ENCODE measurements around the gene FRG1. TPM values are rescaled to one million over a fixed set of nuclear protein-coding genes. Genes with fewer than 3 reads are reported as not detected.
"Not testable (repeated sequence)": the region's sequence is repeated elsewhere in the genome, so short reads cannot be mapped to it uniquely, and the experiment has no call there.

FRG1 gene
- total and polyA plus RNA-seq, 2 donors: 38.1 to 44.2 TPM

DNA sequence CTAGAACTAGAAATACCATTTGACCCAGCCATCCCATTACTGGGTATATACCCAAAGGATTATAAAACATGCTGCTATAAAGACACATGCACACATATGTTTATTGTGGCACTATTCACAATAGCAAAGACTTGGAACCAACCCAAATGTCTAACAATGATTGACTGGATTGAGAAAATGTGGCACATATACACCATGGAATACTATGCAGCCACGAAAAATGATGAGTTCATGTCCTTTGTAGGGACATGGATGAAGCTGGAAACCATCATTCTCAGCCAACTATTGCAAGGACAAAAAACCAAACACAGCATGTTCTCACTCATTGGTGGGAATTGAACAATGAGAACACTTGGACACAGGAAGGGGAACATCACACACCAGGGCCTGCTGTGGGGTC, 28.6 kb downstream of the FRG1 start:
- not testable (repeated sequence) for H3K4me1 ChIP-seq (ENCODE audit: insufficient read depth); H3K27ac ChIP-seq (ENCODE audit: low read depth); DNase-seq (ENCODE audit: extremely low spot score); H3K4me3 ChIP-seq (ENCODE audit: low read depth, low read length); H3K36me3 ChIP-seq (ENCODE audit: insufficient read depth)
- 33% methylated on average over 1 of the region's 1 CpG for WGBS

DNA sequence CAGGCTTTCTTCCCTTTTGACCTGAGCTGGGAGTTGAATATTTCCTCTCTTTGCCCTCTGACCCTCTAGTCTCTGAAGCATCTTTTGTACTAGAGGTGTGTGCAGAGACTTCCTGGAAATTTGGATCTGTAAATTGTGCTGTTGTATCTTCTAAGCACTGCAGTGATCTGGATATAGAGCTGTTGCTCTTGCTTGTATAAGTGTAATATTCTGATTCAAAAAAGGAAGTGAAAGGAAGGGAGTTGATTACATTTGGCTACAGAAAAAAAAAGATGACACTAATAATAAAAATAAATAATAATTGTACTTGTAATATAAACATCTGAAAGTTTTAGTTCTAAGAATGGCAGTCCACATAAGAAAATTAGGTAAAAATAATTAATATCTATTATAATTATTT, 33.0 kb downstream of the FRG1 start:
- Histone ChIP-seq H3K27ac (ENCODE audit: low read depth) (no peak overlapping the region), H3K36me3 (ENCODE audit: insufficient read depth) (no peaks in the 10 kb centered on the region), H3K4me1 (ENCODE audit: insufficient read depth) (no peaks in the 10 kb centered on the region), H3K4me3 (ENCODE audit: low read depth, low read length) (no peak overlapping the region)
- DNase-seq (ENCODE audit: extremely low spot score): no peak

DNA sequence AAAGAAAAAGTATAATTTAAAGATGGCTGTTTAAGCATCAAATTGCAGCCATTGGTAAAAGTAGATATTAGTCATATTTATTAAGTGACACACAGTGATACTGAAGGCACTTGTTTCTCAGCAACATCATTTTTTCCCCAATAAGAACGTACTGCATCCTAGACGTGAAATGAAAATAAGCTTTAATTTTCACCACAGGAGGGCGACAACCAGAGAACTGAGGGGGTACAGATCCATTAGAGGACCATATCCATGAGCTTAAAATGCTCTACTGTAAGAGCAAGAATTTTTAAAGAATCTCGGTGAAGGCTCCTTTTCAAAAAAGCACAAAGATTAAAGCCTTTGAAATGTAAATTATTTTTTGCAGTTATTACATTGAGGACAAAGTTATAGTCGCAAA, 33.4 kb downstream of the FRG1 start:
- H3K27ac ChIP-seq (ENCODE audit: low read depth): no peak overlapping the region
- H3K4me1 ChIP-seq (ENCODE audit: insufficient read depth): no peaks in the 10 kb centered on the region
- H3K36me3 ChIP-seq (ENCODE audit: insufficient read depth): no peaks in the 10 kb centered on the region
- no peak for DNase-seq (ENCODE audit: extremely low spot score)
- 45% methylated on average over 5 of the region's 5 CpGs for WGBS
- no peak overlapping the region for H3K4me3 ChIP-seq (ENCODE audit: low read depth, low read length)

DNA sequence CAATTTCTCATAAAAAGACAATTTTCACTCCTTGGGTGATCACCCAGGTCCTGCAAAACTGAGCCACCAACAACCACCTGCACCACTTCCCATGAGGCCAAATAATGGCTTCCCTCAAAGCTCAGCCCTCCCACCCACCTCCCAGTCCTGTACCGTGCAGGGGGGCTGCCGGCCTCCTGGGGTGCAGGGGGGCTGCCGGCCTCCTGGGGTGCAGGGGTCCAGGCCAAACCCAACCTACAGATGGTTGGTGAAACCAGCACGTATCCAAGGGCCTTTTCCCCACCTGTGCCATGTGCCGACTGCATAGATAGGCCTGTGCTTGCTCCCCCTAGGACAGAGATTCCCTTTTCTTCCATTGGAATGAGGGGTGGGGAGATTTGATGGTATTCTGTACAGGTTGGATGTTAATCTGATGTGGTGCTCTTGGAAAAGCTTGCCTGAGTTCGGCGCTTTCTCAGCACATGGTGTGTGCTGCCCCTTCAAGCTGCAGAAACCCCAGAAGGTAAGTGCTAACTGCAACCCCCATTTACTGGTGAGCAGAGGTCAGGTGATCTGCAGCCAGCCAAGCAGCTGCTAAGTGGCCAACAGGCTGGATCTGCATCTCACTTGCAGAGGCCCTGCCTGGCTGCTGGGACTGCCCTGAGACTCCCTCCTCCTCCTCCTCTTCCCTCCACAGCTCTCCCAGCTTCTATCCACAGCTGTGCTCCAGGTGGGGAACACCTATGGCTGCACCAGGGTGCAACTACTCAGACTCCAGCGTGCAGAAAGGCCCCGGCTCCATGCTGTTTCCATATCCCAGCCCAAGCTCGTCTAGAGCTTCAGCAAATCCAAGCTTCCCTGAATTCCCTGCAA, 38.8 kb downstream of the FRG1 start:
- Histone ChIP-seq H3K4me1 (ENCODE audit: insufficient read depth) (no peaks in the 10 kb centered on the region), H3K4me3 (ENCODE audit: low read depth, low read length) (no peak overlapping the region), H3K27ac (ENCODE audit: low read depth) (no peak overlapping the region), H3K36me3 (ENCODE audit: insufficient read depth) (no peaks in the 10 kb centered on the region)
- DNase-seq (ENCODE audit: extremely low spot score): no peak
- WGBS: 65% methylated on average over 10 of the region's 10 CpGs

DNA sequence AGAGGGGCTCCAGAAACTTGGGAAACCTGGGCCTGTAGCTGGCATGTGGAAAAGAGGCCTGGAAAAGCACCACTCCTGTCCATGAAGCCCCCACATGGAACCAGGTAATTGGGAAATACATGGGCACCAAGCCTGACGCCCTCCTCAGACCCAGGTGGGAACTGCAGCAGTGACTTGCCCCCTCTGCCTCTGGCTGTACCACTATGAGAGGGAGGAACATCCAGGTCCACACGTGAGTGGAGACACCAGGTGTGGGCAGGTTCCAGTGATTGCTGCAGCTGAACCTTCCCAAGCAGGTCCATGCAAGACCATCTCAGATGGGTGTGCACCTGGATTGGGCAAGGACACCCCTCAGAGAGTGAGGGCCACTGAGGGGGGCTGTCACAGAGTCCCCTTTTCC, 39.6 kb downstream of the FRG1 start:
- H3K27ac ChIP-seq (ENCODE audit: low read depth); H3K4me3 ChIP-seq (ENCODE audit: low read depth, low read length); DNase-seq (ENCODE audit: extremely low spot score); H3K36me3 ChIP-seq (ENCODE audit: insufficient read depth); H3K4me1 ChIP-seq (ENCODE audit: insufficient read depth): not testable (repeated sequence)
- 67% methylated on average over 2 of the region's 2 CpGs for WGBS

DNA sequence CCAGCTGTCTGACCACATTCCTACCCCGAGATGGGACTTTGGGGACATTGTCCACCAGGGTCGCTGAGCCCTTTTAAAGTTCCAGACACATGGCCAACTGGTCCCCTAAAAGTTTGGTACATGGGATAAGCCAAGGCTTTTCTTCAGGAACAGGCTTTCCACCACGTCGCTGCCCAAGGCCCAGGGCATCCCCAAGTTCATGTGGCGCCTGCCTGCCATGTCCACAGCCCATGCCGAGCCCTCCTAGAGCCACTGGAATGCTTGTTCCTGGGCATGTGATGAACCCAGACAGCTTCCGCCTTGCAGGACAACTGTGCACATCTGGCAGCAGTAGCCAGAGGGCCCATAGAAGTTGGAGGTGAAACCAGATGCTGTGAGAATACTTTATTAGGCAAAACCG, 41.3 kb downstream of the FRG1 start:
- no peak for DNase-seq (ENCODE audit: extremely low spot score)
- WGBS: 83% methylated on average over 8 of the region's 8 CpGs
- no peaks in the 10 kb centered on the region for H3K4me1 ChIP-seq (ENCODE audit: insufficient read depth)
- H3K4me3 ChIP-seq (ENCODE audit: low read depth, low read length): no peak overlapping the region
- no peaks in the 10 kb centered on the region for H3K36me3 ChIP-seq (ENCODE audit: insufficient read depth)
- H3K27ac ChIP-seq (ENCODE audit: low read depth): no peak overlapping the region

DNA sequence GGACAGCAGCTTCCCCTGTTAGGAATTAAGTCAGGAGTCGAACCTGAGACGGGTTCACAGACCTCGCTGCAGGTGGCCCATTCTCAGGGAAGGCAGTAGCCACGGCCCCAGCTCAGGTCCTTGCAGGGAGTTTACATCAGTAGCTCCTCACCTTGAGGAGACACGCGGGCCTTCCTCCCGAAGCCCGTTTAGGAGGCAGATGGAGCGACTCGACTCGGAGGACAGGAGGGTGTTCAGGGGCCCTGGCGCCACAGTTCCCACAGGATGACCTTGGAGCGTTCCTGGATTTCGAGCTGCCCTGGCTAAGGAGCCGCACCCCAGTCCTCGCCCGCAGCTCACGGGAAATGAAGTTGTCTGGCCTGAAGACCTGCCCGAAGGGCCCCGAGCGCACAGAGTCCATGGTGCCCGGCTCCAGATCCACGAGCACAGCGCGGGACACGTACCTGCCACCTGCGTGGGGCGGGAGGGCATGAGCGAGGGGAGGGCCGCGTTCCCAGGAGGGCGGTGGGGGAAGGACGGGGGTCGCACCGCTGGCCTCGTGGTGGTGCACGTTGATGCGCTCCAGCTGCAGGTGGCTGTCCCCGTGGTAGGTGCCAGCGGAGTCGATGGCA, 43.3 kb downstream of the FRG1 start:
- H3K4me1 ChIP-seq (ENCODE audit: insufficient read depth); DNase-seq (ENCODE audit: extremely low spot score); H3K27ac ChIP-seq (ENCODE audit: low read depth); H3K36me3 ChIP-seq (ENCODE audit: insufficient read depth); H3K4me3 ChIP-seq (ENCODE audit: low read depth, low read length): not testable (repeated sequence)
- 86% methylated on average over 31 of the region's 41 CpGs for WGBS

DNA sequence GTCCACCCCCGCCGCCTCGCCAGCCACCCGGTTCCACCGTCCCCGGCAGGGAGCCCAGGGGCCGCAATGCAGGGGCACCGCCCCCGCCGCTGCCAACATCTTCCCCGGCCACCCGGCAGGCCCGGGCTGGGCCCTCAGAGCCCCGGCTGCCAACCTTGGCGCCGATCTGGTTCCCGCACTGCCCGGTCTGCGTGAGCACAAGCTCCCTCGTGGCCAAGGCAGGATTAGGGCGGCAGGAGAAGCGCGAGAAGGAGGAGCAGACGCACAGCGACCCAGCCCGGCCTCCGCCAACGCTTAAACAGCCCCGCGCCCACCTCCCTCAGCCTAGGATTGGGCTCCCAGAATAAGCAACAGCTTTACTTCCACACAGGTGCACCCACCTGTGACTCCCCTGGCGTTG, 44.0 kb downstream of the FRG1 start:
- H3K4me3 ChIP-seq (ENCODE audit: low read depth, low read length); H3K36me3 ChIP-seq (ENCODE audit: insufficient read depth); DNase-seq (ENCODE audit: extremely low spot score); H3K4me1 ChIP-seq (ENCODE audit: insufficient read depth); H3K27ac ChIP-seq (ENCODE audit: low read depth): not testable (repeated sequence)
- 87% methylated on average over 20 of the region's 31 CpGs for WGBS

DNA sequence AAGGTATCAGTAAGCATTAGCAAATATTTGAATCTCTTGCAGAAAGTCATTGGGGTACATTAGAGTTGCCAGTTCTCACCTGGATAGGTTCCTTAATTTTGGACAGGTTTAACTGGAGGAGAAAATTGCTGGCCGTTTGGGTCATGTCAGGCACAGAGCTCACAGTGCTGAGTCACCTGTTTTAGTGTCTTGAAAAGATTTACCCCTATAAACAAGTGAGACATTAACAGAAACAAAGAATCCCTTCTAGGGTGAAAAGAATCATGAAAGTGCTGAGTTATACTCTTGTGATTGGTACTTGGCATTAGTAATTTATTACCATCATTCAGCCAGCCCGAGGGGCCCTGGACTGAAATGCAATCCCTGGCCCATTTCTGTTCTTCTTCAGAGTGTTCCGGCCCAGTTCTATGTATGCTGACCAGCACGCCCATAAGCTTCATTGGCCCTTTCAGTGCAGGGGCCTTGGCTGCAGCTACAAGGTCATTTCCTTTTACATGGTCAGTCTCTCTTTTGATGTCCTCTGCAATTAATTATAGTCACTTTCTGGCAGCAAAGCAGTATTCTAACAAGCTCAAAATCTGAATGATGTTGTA, 45.1 kb downstream of the FRG1 start:
- 51% methylated on average over 3 of the region's 4 CpGs for WGBS
- not testable (repeated sequence) for H3K27ac ChIP-seq (ENCODE audit: low read depth); H3K36me3 ChIP-seq (ENCODE audit: insufficient read depth); H3K4me1 ChIP-seq (ENCODE audit: insufficient read depth); DNase-seq (ENCODE audit: extremely low spot score); H3K4me3 ChIP-seq (ENCODE audit: low read depth, low read length)

DNA sequence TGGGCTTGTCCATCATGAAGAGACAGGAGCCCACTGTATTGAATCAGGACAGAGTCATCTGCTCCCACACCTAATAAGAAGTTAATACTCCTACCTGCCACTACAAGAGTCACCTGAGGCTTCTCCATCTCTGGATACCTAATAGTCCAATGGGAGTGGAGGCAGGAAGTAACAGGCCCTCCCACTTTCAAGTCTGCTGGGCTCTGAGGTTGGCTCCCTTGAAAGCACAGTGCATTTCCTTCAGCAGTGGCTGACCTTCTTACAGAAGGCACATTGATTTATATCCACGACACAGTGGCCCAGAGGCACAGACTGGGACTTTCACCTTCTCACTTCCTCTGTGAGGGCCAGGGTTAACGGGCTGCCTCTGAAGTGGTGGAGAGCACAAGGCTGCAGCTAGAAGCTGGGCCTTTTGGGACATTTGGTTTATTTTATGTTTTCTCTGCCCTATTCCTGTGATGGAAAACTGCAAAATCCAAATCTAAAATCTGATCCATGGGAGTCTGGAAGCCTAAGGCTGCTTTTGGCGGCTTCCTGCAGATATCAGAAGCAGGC, 48.3 kb downstream of the FRG1 start:
- WGBS: 56% methylated on average over 3 of the region's 3 CpGs
- Histone ChIP-seq H3K27ac (ENCODE audit: low read depth) (no peak overlapping the region), H3K4me3 (ENCODE audit: low read depth, low read length) (no peak overlapping the region), H3K36me3 (ENCODE audit: insufficient read depth) (no peaks in the 10 kb centered on the region), H3K4me1 (ENCODE audit: insufficient read depth) (no peaks in the 10 kb centered on the region)
- no peak for DNase-seq (ENCODE audit: extremely low spot score)

DNA sequence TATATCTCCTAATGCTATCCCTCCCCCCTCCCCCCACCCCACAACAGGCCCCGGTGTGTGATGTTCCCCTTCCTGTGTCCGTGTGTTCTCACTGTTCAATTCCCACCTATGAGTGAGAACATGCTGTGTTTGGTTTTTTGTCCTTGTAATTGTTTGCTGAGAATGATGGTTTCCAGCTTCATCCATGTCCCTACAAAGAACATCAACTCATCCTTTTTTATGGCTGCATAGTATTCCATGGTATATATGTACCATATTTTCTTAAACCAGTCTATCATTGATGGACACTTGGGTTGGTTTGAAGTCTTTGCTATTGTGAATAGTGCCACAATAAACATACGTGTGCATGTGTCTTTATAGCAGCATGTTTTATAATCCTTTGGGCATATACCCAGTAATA, 49.3 kb downstream of the FRG1 start:
- not testable (repeated sequence) for H3K36me3 ChIP-seq (ENCODE audit: insufficient read depth); H3K27ac ChIP-seq (ENCODE audit: low read depth); H3K4me1 ChIP-seq (ENCODE audit: insufficient read depth); H3K4me3 ChIP-seq (ENCODE audit: low read depth, low read length); DNase-seq (ENCODE audit: extremely low spot score)
- WGBS: 61% methylated on average over 3 of the region's 3 CpGs
